ENCODE data around the gene TPD52L1.

TPD52L1 gene

DNA sequence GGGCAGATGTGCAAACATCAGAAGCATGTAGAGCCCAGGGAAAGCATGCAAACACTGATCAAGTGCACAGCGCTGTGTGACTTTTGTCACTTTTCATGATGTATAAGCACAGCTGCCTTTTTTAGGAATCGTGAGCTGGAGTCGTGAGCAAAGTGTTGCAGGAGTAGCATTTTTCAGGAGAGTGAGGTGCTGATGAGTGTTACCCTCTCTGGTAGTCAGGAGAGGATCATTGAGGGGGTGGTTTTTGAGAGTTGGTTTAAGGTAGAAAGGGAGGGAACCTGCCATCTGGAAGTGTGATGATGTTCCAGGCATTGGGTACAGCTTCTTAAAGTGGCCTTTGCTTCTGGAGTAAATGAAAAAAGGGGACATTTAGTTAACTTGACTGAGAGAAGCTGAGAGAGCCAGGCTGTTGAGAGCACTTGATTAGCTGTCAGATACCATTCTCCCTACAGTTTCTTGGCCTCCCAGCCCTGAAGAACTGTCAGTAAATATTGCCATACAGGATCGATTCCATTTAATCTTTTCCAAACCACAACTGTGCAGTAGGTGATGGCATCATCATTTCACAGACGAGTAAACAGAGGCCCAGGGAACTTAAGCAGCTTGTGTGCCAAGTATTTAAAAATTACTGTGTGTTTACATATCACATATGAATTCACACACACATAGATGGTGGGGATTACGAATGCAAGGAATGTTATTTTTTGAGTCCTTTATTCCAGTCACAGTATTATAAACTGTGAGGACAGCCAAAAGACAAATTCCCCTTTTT is 28.9 kb downstream of the TPD52L1 start:
- DNase-seq, result no peak

DNA sequence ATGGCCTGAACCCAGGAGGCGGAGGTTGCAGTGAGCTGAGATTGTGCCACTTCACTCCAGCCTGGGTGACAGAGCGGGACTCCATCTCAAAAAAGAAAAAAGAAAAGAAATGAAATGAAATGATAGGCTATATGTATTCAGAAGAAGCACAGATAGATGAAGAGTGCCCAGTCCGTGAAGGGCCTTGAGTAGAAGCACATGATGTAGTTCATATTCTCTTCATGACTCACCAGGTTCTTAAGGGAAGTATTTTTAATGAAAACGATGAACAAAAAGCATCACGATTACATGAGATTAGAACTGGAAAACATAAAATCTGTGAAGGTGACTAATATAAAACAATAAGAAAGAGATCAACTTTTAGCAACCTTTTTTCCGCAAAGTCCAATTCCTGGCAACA is 29.8 kb downstream of the TPD52L1 start:
- no peak for DNase-seq

DNA sequence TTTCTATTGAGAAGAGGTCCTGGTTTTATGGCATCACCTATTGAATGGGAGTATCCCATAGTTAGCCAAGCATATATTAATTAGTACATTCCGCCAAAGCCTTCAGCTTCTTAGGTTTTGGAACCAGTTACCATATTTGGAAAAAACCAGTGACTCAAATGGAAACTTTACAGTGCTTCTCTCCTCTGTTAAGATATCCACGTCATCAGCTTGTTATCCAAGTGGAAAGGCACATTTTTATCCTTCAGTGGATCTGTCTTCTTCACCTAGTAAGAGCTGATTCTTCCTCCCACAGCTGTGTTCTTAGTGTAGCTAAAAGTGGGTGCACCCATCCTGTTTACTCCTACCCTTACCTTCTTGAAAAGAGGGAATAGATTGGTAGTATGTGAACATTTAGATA is 34.5 kb downstream of the TPD52L1 start:
- DNase-seq, result no peak

DNA sequence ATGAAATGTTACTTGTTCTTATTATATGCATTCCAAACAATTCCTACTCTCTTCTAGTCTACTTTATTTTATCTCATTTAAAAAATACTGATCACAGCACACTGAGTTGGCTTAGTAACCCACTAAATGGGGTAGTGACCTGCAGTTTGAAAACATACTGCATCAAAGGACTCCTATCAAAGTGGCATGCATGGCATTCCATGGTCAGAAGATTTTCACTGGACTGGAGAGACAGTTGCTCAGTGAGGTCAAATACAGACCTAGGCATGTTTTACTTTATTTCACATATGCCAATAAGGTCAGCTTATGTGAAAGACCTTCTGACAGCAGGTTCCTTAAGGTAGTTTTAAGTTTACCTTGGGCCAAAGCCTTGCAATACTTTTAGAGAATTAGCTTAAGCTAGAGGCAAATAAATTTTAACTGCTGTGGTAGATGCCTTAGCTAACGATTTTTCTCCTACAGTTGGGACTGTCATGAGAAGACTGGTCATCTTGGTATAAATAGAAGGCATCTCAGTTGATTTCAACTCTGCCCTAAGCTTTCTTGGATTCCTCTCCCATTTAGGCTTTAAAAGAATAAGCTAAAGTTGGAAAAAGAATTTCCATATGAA is 35.1 kb downstream of the TPD52L1 start:
- DNase-seq, result no peak

DNA sequence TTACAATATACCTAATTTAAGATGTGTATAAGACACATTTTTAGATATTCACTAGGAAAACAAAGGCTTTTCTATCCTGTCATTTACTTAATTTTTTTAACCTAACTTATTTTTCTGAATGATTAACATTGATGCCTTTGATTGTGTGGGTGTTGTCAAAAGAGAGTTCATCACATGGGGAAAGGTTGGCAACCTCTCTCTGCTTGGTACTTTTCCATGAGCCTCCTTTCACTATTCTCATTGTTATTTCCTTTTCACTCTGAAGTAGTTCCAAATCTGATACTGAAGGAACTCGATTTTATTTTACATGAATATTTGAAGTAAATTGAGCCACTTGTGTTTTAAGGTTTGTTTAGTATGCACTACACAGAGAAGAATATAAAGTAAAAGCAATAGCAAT is 35.9 kb downstream of the TPD52L1 start:
- no peak for DNase-seq

DNA sequence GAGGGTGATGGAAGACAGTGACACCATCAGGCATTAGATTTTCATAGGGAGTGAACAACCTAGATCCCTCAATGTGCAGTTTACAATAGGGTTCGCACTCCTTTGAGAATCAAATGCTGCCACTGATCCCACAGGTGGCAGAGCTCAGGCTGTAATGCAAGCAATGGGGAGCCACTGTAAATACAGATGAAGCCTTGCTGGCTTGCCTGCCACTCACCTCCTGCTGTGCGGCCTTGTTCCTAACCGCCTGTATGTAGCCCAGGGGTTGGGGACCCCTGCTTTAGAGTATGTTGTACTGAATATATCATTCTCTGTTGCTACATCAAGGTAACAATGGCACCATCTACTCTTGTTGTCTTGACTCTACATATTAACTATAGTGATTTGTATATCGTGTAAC is 37.1 kb downstream of the TPD52L1 start:
- DNase-seq, result no peak

DNA sequence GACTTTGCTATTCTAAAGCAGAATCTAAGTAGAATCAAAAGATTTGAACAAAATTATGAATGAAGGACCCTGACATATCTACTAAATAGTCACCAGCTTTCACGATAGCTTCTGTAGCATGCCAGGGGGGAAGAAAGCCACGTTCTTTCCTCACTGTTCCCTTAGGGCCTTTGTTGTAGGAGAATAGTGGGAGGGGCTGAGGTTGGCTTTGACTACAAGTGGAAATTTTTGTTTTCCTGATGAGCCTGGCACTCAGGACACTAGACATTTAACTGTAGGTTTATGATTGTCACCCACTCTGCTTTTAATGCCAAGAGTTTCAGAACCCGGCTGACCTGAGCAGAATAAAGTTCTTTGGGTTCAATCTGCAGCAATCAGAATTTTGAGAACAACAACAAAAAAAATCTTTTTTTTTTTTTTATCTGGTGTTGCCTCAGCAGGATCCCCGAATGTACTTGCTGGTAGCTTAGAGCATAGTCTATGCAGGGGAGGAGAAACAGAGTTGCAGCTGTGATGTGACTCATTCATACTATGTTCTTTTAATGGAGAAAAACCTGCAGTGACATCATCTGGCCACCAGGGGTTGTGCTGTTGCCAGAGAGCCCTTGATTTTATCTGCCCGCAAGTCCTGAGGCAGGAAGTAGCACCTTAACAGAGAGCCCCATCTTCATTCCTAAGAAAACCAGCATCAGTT is 38.5 kb downstream of the TPD52L1 start:
- DNase-seq, result peak; percentile 20

DNA sequence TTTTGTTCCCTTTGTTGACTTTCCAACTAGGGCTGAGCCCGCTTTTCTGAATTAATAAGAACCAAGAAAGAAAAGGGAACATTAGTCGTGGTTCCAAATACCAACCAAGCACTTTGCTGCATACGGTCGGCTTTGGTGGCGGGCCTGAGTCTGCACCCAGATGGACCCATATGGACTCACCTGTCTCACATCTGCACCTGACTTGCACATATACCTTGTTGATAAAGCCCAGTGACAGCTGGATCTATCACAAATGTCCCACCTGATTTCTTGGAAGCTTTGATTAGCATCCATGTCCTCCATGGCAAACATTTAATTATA is 39.0 kb downstream of the TPD52L1 start:
- DNase-seq, result no peak

DNA sequence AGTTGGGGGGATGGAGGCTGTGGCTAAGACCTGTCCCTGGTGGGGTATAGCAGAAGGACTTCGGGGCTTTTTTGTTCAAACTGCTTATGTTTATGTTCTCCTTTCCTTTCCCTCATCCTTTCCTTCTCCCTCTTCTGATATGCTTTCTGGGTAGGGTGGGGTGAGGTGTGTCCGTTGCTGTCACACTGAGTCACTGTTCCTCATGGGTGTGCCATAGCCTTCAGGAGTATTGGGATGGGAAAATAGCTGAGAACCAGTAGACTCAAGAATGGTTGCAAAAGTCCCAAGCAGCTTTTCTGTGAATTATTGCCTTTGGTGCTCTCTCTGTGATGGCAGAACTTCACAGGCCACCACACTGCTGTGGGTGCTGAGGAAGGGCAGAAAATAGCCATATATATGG is 39.6 kb downstream of the TPD52L1 start:
- DNase-seq, result no peak

DNA sequence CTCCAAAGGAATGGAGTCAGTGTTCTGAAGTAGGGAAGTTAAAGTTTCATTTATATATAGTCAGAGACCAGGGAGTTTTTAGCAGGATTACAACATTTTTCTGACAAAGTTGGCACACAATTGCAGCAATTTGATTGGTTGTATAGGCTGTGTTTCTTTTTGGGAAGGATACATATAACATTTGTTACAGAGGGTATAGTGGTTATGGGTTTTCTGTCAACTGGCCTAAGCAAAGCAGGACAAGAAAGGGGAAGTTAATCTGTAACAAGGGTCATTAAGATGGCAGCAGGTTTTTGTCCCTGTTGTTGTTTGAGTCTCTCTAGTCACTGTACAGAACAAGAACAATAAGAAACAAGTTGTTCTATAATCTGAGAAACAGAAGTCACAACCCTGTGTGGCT is 41.4 kb downstream of the TPD52L1 start:
- DNase-seq, result no peak

DNA sequence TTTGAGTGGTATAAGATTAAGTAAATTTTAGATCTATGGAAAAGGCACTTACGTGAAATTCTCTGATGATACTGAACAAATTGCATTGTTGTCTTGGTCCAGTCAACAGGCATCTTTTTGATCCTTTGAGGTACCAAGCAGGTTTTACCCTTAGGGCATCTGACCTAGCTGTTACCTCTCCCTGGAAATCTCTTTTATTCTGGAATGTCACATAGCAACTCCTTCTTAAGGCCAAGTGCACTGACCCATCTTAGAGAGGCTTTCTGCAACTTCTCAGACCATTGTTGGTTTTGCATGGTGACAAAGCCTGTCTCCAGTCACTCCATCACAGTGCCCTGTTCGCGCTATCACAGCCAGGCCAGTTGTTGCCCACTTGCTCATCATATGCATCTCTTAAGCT is 42.0 kb downstream of the TPD52L1 start:
- no peak for DNase-seq

DNA sequence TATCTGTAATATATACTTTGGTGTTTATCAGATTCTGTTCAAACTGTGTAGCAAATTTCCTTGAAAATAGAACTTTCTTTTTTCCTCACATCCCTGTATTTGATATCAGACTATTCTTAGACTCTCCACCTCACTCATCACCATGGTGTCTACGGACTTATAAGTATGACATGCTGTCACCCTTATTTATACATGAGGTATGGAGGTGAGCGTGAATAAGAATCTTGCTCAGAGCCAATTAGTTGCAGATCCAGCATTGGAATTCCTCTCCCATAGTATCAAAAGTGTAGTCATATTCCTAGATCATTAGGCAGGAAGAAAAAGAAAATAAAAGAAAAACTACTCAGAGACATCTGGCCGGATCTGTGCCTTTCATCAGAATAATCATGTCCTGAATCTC is 43.0 kb downstream of the TPD52L1 start:
- DNase-seq, result no peak

DNA sequence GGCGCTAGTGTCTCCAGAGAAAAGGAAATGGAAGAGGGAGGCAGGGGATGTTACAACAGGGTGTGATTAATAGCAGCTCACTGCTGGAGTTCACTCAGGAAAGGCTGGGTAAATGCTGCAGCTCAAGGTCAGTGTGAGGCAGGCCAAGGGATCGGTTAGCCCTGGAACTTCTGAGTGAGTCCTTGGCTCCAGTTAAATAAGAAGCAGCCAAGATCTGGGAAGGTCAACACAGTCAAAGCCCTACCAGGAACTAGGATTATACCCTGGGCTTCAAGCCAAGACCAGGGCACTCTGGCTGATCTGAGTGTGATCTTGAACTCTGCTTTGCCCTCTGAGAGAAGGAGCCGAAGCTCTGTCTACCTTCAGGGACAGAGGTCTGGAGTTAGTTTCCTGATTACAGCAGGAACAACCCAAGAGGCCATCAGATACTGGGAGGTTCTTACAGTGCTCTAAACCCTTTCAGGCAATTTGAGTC is 44.3 kb downstream of the TPD52L1 start:
- no peak for DNase-seq

DNA sequence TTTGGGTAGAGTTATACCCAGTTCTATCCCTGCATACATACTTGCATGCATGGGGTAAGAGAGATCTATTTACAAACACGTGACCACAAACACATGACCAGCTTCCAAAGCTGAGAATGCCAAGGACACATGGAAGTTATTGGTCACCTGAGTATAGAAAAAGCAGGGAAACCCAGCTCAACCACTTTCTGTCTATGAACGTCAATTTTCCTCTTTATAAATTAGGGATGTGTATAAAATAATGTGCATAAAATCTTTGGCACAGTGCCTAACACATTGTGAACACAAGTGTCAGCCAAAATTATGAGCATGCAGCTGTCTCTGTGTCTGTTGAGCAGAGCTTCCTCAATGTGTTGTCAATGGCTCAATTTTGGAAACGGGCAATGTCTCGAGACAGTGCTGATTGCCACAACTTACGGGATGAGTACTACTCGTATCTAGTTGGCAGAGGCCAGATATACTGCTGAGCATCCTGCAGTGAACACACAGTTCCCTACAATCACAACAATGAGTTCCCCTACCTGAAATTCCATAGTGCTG is 44.9 kb downstream of the TPD52L1 start:
- DNase-seq, result no peak

DNA sequence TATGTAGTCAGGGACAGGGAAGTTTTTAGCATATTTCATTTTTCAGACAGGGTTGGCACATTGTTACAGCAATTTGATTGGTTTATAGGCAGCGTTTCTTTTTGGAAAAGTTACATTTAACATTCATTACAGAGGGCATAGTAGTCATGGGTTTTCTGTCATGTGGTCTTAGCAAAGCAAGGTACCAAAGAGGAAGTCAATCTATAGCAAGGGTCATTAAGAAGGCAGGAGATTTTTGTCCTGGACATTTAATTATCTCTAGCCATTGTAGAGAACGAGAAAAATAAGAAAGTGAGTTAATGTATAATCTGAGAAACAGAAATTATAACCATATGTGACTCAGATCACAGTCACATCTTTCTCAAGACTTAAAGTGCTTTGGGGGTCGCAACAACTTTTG is 47.4 kb downstream of the TPD52L1 start:
- no peak for DNase-seq

DNA sequence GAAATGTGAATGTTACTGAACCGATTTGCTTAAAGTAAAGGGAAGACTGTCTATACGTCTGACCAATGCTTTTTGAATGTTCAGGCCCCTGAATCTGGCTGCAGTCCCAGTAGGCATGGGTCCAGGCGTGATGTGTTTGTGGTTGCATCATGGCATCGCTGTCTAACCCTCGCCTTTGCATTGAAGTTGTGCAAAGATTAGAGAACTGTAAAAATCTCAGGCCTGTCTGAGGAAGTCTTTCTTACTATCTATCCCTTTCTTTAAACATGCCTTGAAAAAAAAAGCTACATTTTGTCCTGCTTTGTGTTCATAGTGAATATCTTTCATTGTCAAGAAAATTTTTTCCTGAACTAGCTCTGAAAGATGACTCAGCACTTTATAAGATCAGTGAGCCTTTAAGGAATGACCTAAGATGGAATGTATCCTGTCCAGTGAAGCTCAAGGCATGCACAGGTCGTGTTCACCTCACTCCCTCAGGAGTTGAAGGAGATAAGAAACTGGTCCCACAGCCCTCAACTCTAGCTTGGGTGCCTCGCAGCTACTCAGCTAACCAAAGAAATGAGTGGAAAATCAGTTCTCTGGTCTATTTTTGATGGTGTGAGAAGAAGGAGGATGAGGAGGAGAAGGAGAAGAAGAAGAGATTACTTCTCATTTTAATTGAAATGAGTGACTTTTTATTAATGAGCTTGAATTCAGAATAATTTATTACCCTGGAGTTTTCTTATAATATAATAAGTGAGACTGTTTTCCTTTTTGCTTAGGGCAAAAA is 48.6 kb downstream of the TPD52L1 start:
- no peak for DNase-seq

DNA sequence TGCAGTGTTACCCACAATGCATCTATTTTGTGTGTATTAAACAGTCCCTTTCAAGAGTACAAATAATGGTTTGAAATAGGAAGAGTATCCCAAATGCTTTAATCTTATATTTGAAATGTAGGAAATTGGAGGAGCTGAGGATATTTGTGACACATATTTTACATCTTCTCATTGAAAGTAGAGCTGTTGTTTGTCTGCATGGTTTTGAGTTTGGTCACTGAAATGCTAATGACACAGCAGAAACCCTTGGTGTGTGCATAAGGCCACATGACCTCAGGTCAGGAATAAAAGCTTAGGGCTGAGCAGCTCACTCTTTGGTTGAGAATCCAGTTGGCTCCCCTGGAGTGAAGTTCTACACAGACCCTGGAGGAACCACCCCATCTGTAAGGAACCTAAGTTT is 49.8 kb downstream of the TPD52L1 start:
- DNase-seq, result no peak

DNA sequence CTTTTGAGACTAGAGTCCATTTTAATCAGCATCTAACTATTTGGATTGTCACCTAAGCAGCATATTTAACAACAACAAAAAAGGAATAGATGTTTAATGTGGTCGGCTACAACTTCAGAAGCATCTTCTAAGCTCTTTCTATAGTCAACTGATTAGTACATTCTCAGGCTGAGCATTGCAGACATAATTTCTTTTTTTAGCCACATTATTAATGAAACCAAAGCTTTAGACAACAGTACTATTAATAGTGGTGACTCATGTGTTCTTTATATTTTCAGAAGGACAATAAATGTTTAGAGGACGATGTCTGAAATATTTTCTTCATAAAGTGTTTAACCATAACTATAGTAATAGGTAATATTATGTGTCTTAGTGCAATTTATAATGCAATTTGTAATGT is 52.4 kb downstream of the TPD52L1 start:
- DNase-seq, result no peak

DNA sequence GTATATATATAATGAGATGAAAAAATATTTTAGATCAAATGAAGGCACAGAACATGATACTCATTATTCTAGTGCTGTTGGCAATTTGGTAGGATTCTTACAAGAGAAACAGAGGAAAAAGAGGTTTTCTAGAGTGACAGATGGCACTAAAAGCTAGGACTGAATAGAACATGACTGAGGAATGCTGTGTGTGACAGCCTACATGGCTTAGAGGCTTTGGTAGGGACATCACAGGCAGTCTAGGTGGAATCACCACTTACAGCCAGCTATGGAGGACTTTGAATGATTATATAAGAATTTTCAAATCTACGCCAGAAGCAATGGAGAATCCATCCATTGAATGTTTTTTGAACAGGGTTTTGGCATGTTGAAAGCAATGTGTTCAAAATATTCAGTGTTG is 52.8 kb downstream of the TPD52L1 start:
- no peak for DNase-seq

DNA sequence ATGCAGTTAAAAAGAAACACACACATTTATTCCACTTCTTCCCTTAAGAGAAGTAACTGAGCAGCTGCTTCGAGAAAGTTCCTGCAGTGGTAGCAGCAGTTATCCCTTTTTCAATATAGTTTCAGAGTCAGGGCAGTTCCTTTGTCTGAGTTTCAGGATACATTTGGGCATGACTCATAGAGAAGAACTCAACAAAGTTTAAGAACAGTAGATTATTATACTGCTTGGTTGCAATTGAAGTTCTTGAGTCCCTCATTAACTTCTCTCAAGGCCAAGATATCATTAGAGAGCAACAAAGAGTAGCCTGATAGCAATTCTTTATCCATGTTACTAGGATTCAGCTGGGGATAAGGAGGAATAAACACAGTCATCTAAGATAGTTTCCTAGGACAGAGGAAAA is 54.4 kb downstream of the TPD52L1 start:
- no peak for DNase-seq

DNA sequence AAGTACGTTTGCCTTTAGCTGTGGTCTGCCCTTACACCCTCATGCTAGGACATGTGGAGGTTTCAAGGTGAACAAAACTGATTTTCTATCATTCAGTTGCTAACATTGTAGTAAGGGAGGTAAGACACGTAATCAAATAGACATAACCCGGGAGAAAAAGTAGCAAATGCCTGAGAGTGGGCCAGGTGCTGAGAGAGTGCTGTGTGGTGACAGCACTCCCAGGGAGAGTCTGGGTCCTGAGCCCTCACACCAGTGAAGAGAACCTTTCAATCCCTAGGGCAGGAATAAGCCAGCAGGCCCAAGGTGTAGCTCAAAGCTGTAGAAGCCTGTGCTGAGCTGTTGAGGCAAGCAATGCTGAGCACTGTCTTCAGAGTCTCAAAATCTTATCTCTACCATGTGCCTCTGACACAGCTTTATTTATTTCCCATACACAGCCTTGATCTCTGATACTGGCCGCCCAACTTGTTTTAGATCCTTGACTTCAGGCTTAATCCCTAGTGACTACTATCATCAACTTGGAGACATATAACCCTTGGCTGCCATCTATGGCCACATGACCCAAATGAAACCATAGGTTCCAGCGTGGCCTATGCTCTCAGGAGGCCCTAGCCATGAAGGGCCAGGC is 55.2 kb downstream of the TPD52L1 start:
- DNase-seq, result no peak

DNA sequence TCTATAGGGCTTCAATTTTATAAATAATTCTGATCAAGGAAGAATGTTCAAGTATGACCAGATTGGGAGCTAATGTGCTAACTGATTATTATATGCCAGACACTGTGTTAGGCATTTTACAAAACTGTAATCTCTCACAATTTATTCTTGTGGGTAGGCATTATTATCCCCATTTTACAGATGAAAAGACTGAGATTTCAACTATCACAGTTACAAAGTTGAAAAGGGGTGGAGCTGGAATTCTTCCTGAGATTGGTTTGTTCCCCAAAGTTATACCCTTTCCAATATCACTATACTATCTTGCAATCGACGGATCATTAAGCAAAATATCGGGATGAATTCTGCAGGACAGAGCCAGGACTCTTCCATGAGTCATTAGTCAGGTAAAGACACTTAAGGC is 57.1 kb downstream of the TPD52L1 start:
- DNase-seq, result no peak

DNA sequence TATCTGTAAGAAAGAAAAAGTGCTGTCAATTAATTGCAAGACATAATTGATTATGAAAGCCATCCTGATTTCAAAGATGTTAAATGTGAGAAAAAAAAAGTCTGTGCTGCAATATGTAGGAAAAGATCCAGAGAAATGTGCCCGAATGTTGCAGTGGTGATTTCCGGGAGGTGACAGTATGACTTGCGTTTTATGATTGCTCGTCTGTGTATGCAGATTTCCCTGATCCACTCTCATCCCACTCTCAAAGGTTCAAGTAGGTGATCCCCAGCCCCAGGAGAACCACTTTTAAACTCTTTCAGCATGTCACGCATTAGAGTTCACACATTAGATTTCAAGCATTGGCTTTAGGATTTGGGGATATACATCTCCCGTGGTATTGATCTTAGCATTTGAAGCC is 57.8 kb downstream of the TPD52L1 start:
- no peak for DNase-seq

Measured in activated effector memory CD4-positive, alpha-beta T cell treated with Interleukin-2 at 50 U/mL for 16 hours (primary cell).